ENCODE data around the gene NME3.

NME3 gene

GRCh38 chr16:1793578-1794220, 22.4 kb upstream of the NME3 start, which contains the start of gene IGFALS:
IGFALS (minus strand) TSS chr16:1793705; CDS start chr16:1793652, 53 bp downstream.
- no peak for DNase-seq

- DNase-seq = no peak
Observed at GRCh38 chr16:1792836-1793577, 21.7 kb upstream of the NME3 start.

GRCh38 chr16:1791943-1792812, 20.8 kb upstream of the NME3 start:
- no peak for DNase-seq

GRCh38 chr16:1791256-1791942, 20.1 kb upstream of the NME3 start:
- DNase-seq = no peak

- DNase-seq = no peak
Observed at GRCh38 chr16:1790611-1791255, 19.4 kb upstream of the NME3 start.

- DNase-seq = no peak
Observed at GRCh38 chr16:1790261-1790610, 18.9 kb upstream of the NME3 start.

- no peak for DNase-seq
Observed at GRCh38 chr16:1789643-1790045, 18.3 kb upstream of the NME3 start.

- no peak for DNase-seq
Observed at GRCh38 chr16:1788708-1789100, 17.4 kb upstream of the NME3 start.

- no peak for DNase-seq
Observed at GRCh38 chr16:1788095-1788707, 16.9 kb upstream of the NME3 start.

GRCh38 chr16:1787322-1788094, 16.2 kb upstream of the NME3 start:
- peak in 1 of 2 donors; percentile 0 for DNase-seq

GRCh38 chr16:1787056-1787321, 15.6 kb upstream of the NME3 start:
- no peak for DNase-seq

- DNase-seq = no peak
Observed at GRCh38 chr16:1786242-1787055, 15.1 kb upstream of the NME3 start.

GRCh38 chr16:1785846-1786170, 14.5 kb upstream of the NME3 start:
- no peak for DNase-seq

GRCh38 chr16:1784977-1785845, 13.9 kb upstream of the NME3 start:
- peak in 1 of 2 donors; percentile 1 for DNase-seq

GRCh38 chr16:1782408-1783264, 11.3 kb upstream of the NME3 start, which contains the start of the genes NUBP2 and SPSB3:
NUBP2 (plus strand) TSS chr16:1782960; CDS start chr16:1783021, 61 bp downstream.
SPSB3 (minus strand) TSS chr16:1782571; CDS start chr16:1781483, 1,088 bp downstream.
- peak; percentile 92 to 97 for DNase-seq

GRCh38 chr16:1781758-1782407, 10.5 kb upstream of the NME3 start:
- DNase-seq = no peak

- DNase-seq = no peak
Observed at GRCh38 chr16:1781254-1781653, 9.9 kb upstream of the NME3 start.

GRCh38 chr16:1780677-1781072, 9.3 kb upstream of the NME3 start:
- no peak for DNase-seq

Data from activated CD4-positive, alpha-beta T cell treated with anti-CD3 and anti-CD28 coated beads for 4 hours (primary cell).